ENCODE measurements around the gene BST1. TPM values are rescaled to one million over a fixed set of nuclear protein-coding genes. Genes with fewer than 3 reads are reported as not detected.
A peak's percentile ranks its signal among the peaks of the same experiment; 100 is the strongest.

Gene BST1
- total RNA-seq, 3 donors from 2014 or later (not counting 1 experiment from before 2014, with no cell fraction given), result 1.8 to 6.4 (median 2.2) TPM

DNA sequence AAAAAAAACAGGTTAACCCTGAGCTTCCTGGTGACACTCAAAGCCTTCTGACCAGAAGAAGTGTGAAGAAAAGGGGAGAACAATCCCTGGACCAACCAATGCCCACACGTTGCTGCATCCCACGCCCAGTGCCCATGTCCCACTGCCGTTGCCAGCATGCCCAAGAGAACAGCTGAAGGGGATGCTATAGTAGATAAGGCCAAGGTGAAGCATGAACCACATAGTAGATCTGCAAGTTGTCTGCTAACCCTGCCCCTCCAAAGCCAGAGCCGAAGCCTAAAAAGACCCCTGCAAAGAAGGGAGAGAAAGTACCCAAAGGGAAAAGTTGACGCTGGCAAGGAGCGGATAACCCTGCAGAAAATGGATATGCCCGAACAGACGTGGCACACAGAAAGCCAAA is 64.0 kb downstream of the BST1 start:
- WGBS (ENCODE audit: insufficient coverage), result 77% methylated on average over 8 of the region's 8 CpGs
- intact Hi-C loops (cut with micrococcal nuclease), result loop anchor here (1.0 kb wide), 1 partner anchor 11 kb away; no protein-coding TSS in a partner anchor
- Histone ChIP-seq H3K36me3 (ENCODE audit: control insufficient read depth, insufficient read depth, low read length) (no peaks in the 10 kb centered on the region), H3K27ac (ENCODE audit: low read length) (peak overlapping the region; percentile 24), H3K9me3 (ENCODE audit: control insufficient read depth, insufficient read depth, low read length) (no peaks in the 10 kb centered on the region), H3K4me1 (ENCODE audit: control insufficient read depth, insufficient read depth, low read length) (peaks cover 40% of the 10 kb centered on the region), H3K4me3 (ENCODE audit: low read length) (no peak overlapping the region), H3K27me3 (ENCODE audit: control insufficient read depth, insufficient read depth, low read length) (no peaks in the 10 kb centered on the region)
- peak in 1 of 2 donors; percentile 15 for DNase-seq
- no peak for ATAC-seq
- Mint-ChIP-seq H3K27ac (peak overlapping the region; percentile 71 to 85), H3K4me3 (peak overlapping the region; percentile 68), H3K9me3 (peaks cover 4 to 5% of the 10 kb centered on the region in 2 donors), H3K36me3 (no peaks in the 10 kb centered on the region), H3K4me1 (peaks cover 57 to 59% of the 10 kb centered on the region in 2 donors), H3K27me3 (ENCODE audit: low read depth in 2 of 2) (no peaks in the 10 kb centered on the region)
- TF ChIP-seq CTCF (IDR thresholded peaks at IDR 0.05), result no peak

DNA sequence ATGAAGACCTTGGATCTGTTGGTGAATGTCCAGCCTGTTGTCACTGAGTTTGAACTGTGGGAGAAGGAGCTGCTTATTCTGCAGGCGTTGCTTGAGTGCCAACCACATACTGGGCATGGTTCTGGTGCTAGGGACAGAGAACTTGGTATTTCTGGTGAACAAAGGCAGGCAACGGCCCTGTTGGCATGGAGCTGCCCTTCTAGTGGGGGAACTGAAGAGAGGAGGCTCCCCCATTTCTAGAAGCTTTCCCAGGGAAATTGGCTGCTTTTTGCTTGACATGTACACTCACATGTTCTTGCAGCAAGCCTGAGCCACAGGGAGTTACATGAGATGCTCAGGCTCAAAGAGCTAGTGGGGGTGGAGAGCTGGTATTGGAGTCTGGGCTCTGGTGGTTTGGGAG is 66.3 kb downstream of the BST1 start:
- no peak for ATAC-seq
- no peak for TF ChIP-seq CTCF (IDR thresholded peaks at IDR 0.05)
- no peak overlapping the region for H3K4me3 ChIP-seq (ENCODE audit: low read length)
- H3K9me3 ChIP-seq (ENCODE audit: control insufficient read depth, insufficient read depth, low read length), result no peaks in the 10 kb centered on the region
- H3K36me3 Mint-ChIP-seq, result no peaks in the 10 kb centered on the region
- H3K9me3 Mint-ChIP-seq, result peaks cover 4 to 5% of the 10 kb centered on the region in 2 donors
- H3K4me1 ChIP-seq (ENCODE audit: control insufficient read depth, insufficient read depth, low read length), result peaks cover 51% of the 10 kb centered on the region
- H3K36me3 ChIP-seq (ENCODE audit: control insufficient read depth, insufficient read depth, low read length), result no peaks in the 10 kb centered on the region
- no peak overlapping the region for H3K27ac ChIP-seq (ENCODE audit: low read length)
- no peak for DNase-seq
- H3K4me1 Mint-ChIP-seq, result peaks cover 63 to 68% of the 10 kb centered on the region in 2 donors
- H3K27me3 Mint-ChIP-seq (ENCODE audit: low read depth in 2 of 2), result no peaks in the 10 kb centered on the region
- no peak overlapping the region for H3K27ac Mint-ChIP-seq
- H3K4me3 Mint-ChIP-seq, result peak overlapping the region; percentile 17
- no peaks in the 10 kb centered on the region for H3K27me3 ChIP-seq (ENCODE audit: control insufficient read depth, insufficient read depth, low read length)
- WGBS (ENCODE audit: insufficient coverage), result 81% methylated on average over 2 of the region's 2 CpGs
- intact Hi-C loops (cut with micrococcal nuclease), result no loop called here

DNA sequence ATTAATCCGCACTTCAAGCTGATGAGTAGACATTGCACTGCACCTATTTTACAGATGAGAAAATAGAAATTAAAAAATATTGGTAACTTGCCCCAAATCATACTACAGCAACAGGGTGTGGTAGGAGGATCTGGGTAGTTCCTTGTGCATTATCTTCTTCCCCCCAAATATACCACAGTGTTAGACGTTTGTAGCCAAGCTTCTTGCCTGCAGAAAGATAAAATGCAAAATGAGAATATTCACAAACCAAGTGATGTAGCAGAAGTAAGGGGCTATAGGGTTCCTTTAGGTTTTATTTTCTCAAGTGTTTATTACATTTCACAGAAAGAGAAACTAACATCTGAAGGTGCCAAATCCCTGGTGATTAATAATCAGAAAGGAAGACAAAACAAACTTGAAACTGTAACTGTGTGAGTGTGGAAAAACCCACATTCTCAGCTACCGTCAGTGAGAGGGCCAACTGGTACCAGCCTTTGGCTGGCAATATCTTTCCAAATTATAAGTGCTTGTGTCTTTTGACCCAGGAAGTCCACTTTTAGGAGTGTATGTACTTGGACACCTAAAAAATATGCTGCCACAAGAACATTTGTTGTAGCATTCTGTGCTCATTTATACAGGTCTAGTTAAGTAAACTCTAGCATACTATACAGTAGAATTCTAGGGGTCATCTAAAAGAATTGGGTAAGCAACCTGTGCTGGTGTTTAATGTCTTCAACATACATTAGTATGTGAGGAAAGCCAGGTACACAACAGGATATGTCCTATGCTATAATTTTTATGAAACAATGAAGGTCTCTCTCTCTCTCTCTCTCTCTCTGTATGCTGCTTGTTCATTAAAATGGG is 68.6 kb downstream of the BST1 start:
- peak overlapping the region; percentile 33 for H3K27ac ChIP-seq (ENCODE audit: low read length)
- H3K36me3 ChIP-seq (ENCODE audit: control insufficient read depth, insufficient read depth, low read length), result no peaks in the 10 kb centered on the region
- peak; percentile 81 to 87 (median 85) for ATAC-seq
- Mint-ChIP-seq H3K4me3 (peak overlapping the region; percentile 63), H3K27me3 (ENCODE audit: low read depth in 2 of 2) (no peaks in the 10 kb centered on the region), H3K27ac (peak overlapping the region; percentile 75 to 87), H3K36me3 (no peaks in the 10 kb centered on the region), H3K9me3 (no peaks in the 10 kb centered on the region), H3K4me1 (peaks cover 55 to 63% of the 10 kb centered on the region in 2 donors)
- H3K27me3 ChIP-seq (ENCODE audit: control insufficient read depth, insufficient read depth, low read length), result no peaks in the 10 kb centered on the region
- H3K4me1 ChIP-seq (ENCODE audit: control insufficient read depth, insufficient read depth, low read length), result peaks cover 36% of the 10 kb centered on the region
- H3K4me3 ChIP-seq (ENCODE audit: low read length), result no peak overlapping the region
- 0% methylated on average over 1 of the region's 3 CpGs for WGBS (ENCODE audit: insufficient coverage)
- peak in 1 of 2 donors; percentile 41 for DNase-seq
- no peak for TF ChIP-seq CTCF (IDR thresholded peaks at IDR 0.05)
- no peaks in the 10 kb centered on the region for H3K9me3 ChIP-seq (ENCODE audit: control insufficient read depth, insufficient read depth, low read length)
- intact Hi-C loops (cut with micrococcal nuclease), result loop anchor here (1.0 kb wide), 1 partner anchor 8 kb away; no protein-coding TSS in a partner anchor
